ENCODE results near the gene IFNGR2.

DNA sequence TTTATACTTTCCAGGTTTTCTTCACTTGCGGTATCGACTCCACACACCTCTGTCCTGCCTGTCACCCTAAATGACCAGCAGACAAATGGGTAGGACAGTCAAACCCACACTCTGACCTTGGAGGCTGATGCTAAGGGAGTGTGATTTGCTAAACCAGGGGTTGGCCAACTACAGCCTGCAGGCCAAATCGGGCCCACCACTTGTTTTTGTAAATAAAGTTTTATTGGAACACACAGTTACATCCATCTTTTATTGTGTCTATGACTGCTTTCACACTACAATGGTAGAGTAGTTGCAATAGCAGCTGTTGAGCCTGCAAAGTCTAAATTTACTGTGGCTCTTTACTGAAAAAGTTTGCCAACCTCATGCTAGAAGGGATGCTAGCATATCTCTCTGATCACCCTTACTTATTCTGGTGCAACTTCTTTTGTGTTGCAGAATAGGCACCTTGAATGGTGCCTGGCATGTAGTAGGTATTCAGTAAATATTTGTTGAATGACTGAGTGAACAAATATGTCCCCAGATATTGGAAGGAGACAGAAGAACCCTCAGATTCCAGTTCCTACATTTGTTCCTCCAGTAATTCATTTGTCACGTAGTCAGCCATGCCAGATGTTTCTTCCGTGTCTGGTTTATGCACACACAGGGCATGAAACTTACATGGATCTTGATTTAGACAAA lies 18.6 kb downstream of the IFNGR2 start:
- no peak for TF ChIP-seq POLR2A (IDR thresholded peaks at IDR 0.05)
- TF ChIP-seq, protein P1, sequence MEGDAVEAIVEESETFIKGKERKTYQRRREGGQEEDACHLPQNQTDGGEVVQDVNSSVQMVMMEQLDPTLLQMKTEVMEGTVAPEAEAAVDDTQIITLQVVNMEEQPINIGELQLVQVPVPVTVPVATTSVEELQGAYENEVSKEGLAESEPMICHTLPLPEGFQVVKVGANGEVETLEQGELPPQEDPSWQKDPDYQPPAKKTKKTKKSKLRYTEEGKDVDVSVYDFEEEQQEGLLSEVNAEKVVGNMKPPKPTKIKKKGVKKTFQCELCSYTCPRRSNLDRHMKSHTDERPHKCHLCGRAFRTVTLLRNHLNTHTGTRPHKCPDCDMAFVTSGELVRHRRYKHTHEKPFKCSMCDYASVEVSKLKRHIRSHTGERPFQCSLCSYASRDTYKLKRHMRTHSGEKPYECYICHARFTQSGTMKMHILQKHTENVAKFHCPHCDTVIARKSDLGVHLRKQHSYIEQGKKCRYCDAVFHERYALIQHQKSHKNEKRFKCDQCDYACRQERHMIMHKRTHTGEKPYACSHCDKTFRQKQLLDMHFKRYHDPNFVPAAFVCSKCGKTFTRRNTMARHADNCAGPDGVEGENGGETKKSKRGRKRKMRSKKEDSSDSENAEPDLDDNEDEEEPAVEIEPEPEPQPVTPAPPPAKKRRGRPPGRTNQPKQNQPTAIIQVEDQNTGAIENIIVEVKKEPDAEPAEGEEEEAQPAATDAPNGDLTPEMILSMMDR (IDR thresholded peaks at IDR 0.05), result no peak
